ENCODE measurements around the gene WDR4.
"Not testable (repeated sequence)": the region's sequence is repeated elsewhere in the genome, so short reads cannot be mapped to it uniquely, and the experiment has no call there.

Gene WDR4

DNA sequence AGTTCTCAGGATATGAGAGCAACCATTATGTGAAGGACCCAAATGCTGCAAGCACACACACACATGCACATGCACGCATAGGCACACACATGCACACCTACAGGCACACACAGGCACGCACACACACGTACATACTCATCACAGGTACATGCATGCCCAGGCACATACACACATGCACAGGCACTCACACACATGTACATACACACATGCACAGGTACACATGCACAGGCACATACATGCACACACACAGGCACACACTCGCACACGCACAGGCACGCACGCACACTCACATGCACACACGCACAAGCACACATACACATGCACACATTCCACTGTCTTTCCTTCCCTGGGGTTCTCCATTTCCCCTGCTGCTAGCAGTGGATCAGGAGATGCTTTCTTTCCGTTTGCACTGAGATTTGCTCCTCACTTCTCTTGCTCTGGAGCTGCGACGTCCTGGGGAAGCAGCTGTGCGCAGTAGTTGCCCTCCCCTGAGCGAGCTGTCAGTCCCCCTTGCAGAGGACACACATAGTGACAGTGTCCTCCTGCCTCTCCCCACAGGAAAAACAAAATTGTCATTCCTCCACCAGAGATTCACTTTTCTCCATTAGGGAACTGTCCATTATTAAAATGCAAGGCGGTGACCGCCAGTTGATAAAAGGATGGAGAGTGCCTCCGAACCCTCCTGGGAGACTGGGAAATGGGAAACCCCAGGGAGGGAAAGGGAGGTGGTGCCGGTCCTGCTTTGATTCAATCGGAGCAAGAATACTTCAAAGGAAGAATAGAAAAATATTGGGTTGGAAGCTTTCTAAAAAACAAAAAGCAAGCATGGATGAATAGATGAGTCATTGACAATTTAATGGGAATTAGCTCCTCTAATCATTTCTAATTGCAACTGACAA lies 69.5 kb downstream of the WDR4 start:
- DNase-seq = no peak

DNA sequence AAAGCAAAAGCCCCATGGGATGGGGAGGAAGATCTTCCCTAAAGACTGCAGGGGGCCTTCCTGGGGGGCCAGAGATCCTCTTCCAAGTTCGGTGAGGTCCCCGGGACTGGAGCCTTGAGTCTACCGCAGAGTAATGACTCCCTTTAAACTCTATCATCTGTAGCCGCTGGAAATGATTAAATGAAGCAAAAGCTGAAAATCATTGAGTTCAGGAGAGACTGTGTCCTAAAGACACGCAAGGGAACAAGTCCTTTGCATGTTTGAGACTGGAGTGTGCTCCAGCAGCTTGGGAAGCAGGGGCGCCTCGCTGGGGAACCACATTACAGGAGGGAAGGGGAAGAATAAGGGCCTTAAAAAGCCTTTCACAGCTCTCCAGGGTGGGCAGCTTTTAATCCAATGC lies 70.2 kb downstream of the WDR4 start:
- DNase-seq = no peak

DNA sequence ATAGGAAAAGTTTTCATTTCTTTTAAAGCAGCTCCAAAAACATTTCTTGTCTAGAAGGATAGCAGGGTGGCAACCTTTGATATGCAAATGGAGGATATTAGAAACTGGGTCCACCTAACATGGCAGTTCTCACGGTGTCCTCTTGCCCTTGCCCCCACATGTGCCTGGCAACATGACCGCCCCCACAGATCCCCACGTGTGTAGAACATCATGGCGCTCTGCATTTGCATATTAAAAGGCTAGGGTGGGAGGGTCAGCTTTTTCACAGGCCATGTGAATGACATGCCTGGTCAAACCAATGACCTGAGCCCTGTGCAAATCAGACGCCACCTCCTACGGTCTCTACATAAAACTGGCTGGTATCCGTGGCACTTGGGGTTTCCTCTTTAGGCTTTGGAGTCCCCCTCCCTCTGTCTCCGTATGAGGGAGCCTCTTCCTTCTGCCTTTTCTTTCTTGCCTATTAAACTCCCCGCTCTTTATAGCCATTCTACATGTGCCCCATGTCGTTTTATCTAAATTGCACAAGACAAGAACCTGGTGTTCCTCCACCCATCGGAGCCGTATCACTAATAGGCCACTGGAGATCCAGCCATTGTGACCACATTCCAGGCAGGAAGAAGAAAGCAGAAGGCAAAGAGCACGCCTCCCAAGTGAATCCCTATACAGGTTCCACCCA lies 71.3 kb downstream of the WDR4 start:
- no peak for DNase-seq

DNA sequence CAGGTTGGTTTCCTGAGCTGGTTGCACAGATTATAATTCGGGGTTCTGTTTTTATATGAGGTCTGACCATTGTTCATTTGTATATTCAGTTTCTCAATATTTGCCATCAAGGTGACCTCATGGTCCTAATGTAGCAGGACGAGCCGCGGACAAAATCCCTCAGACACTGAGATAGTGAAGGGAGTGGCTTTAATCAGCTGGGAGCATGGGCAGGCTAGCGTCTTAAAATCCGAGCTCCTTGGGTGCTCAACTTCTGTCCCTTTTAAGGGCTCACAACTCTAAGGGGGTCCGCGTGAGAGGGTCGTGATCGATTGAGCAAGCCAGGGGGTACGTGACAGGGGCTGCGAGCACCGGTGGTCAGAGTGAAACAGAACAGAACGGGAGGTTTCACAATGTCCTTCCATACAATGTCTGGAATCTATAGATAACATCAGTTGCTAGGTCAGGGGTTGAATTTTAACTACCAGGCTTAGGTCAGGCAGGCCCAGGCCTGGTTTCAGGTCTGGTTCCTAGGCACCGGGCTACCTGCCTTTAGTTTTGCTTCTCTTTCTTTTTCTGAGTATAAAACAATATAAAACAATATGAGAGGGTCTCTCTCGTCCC lies 71.9 kb downstream of the WDR4 start:
- DNase-seq = not testable (repeated sequence)

DNA sequence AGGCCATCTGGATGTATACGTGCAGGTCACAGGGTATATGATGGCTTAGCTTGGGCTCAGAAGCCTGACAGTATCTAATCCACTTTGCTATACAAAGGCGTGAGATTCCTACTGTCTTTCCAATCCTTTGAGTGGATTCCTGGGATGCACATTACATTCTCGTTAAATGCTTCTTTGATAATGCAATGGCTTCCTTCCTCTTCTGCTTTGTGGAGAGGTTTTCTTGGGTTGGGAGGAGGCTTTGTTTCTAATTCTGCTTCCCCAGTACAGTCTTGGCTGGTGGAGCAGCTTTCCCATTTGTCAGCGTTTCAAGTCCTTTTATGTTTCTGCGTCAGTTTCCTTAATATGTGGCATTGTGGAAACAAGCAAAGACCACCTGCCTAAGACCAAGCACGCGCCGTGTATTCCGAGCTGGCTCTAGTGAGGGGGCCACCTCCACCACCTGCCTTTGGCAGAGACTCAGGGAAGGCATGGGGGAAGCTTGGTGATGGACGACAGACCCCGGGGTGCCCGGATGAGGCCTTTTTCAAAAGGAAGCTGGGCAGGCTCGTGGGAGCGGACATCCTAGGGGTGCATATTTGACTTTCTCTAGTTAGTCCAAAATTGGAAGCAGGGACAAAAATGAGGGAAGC lies 72.7 kb downstream of the WDR4 start:
- DNase-seq = no peak

DNA sequence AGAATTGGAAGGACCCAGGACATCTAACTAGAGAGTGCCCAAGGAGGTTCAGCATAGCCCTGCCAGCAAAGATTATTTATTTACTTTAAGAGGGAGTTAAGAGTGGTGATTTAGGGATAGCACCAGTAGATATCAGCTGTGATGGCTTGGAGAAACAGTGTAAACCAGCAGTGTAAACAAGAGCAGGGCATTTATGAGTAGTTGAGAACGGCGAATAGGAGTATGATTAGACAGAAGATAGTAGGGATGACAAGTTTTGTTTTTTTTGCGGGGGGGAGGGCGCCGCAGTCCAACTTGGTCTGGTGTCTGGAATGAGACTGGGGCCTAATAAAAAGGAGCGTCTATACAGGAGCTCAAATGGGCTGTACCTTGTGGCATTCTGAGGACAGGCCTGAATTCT lies 77.7 kb downstream of the WDR4 start:
- not testable (repeated sequence) for DNase-seq

DNA sequence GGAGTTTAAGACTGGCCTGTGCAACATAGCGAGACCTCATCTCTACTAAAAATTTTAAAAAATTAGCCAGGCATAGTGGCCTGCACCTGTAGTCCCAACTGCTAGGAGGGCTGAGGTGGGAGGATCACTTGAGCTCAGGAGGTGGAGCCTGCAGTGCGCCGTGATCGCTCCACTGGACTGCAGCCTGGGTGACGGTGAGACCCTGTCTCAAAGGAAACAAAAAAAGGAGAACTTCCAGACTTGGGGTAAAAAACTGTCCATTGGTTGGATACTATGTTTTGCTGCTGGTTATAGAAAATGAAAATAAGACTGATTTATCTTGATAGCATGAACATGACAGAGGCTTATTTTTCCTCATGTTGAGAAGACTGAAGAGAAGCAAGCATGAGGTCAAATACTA lies 79.4 kb downstream of the WDR4 start:
- DNase-seq = no peak

DNA sequence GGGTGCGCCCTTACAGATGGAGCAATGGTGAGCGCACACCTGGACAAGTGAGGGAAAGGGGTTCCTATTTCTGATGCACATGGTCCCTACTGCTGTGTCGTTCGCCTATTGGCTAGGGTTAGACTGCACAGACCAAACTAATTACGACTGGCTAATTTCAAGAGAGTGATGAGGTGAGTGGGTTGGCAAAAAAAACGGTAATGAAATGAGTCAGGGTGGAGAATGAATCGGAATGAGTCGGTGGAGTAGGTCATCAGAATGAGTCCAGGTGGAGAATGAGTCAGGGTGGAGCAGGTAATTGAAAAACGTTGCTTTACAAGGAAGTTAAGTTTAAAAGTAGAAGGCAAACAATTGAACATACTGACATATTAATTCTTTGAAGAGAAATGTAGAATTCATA lies 79.8 kb downstream of the WDR4 start:
- no peak for DNase-seq

Measured in OCI-M1 (cell line).